GM23338 (cell line): Measurements from ENCODE around the gene ARF6. TPM values are rescaled to one million over a fixed set of nuclear protein-coding genes. Genes with fewer than 3 reads are reported as not detected.

Source experiments
- ATAC-seq: fragments of 200-7000 bp; cut with Tn5 transposase; 3 replicates; pipeline ENCODE4 v1.9.1; 2020
- DNase-seq: peaks from one replicate; pipeline ENCODE4 v3.0.0-alpha.2; 2015; ENCODE audit warnings: low spot score
- H2AFZ ChIP-seq: fragments of 200-600 bp; sonication (generic); 2 replicates; pipeline ENCODE4 v1.8.0; 2016; ENCODE audit warnings: antibody characterized with exemption, mild to moderate bottlenecking, moderate library complexity
- H3F3A ChIP-seq: fragments of 200-600 bp; sonication (generic); replicated peaks from 2 replicates; pipeline ENCODE4 v1.8.0; 2017; ENCODE audit warnings: antibody characterized with exemption, mixed run types, low read depth
- H3K27ac ChIP-seq: fragments of 200-600 bp; sonication (generic); 2 replicates; pipeline ENCODE4 v1.6.1; 2016; ENCODE audit warnings: low read depth
- H3K27me3 ChIP-seq: fragments of 200-600 bp; sonication (generic); 2 replicates; pipeline ENCODE4 v1.8.0; 2016; ENCODE audit warnings: mild to moderate bottlenecking, mixed run types, moderate library complexity; ENCODE audit not compliant: insufficient read depth
- H3K36me3 ChIP-seq: fragments of 200-600 bp; sonication (generic); 2 replicates; pipeline ENCODE4 v1.8.0; 2016; ENCODE audit warnings: mild to moderate bottlenecking; ENCODE audit not compliant: insufficient read depth
- H3K4me1 ChIP-seq: fragments of 200-600 bp; sonication (generic); 2 replicates; pipeline ENCODE4 v1.8.0; 2016; ENCODE audit warnings: mild to moderate bottlenecking, moderate library complexity; ENCODE audit not compliant: insufficient read depth
- H3K4me2 ChIP-seq: fragments of 200-600 bp; sonication (generic); 2 replicates; pipeline ENCODE4 v1.7.1; 2017; ENCODE audit warnings: mixed run types
- H3K4me3 ChIP-seq: fragments of 200-600 bp; sonication (generic); 2 replicates; pipeline ENCODE4 v1.6.1; 2016; ENCODE audit warnings: mixed run types
- H3K79me2 ChIP-seq: fragments of 200-600 bp; sonication (generic); replicated peaks from 2 replicates; pipeline ENCODE4 v1.8.0; 2017; ENCODE audit warnings: mild to moderate bottlenecking; ENCODE audit not compliant: insufficient read depth
- H3K9me2 ChIP-seq: fragments of 200-600 bp; sonication (generic); 2 replicates; pipeline ENCODE4 v1.8.0; 2017; ENCODE audit not compliant: insufficient read depth
- H4K20me1 ChIP-seq: fragments of 200-600 bp; sonication (generic); replicated peaks from 2 replicates; pipeline ENCODE4 v1.8.0; 2017; ENCODE audit warnings: mild to moderate bottlenecking; ENCODE audit not compliant: insufficient read depth
- H3K27ac Mint-ChIP-seq: 2 replicates; pipeline ENCODE4 v1.8.0; 2020; ENCODE audit warnings: inconsistent platforms, mild to moderate bottlenecking, moderate library complexity, mixed read lengths
- H3K27me3 Mint-ChIP-seq: 3 replicates; pipeline ENCODE4 v1.8.0; 2022; ENCODE audit warnings: low read depth, mild to moderate bottlenecking, moderate library complexity, mixed read lengths, inconsistent platforms; ENCODE audit not compliant: insufficient read depth, poor library complexity
- H3K36me3 Mint-ChIP-seq: 3 replicates; pipeline ENCODE4 v1.8.0; 2021; ENCODE audit warnings: low read depth, mild to moderate bottlenecking, inconsistent platforms, moderate library complexity, mixed read lengths
- H3K4me1 Mint-ChIP-seq: 3 replicates; pipeline ENCODE4 v1.8.0; 2020; ENCODE audit warnings: mild to moderate bottlenecking, inconsistent platforms, mixed read lengths
- H3K4me3 Mint-ChIP-seq: 3 replicates; pipeline ENCODE4 v1.8.0; 2021; ENCODE audit warnings: moderate library complexity, mild to moderate bottlenecking, inconsistent platforms, mixed read lengths
- H3K9me3 Mint-ChIP-seq: 3 replicates; pipeline ENCODE4 v1.8.0; 2020; ENCODE audit warnings: moderate library complexity, mild to moderate bottlenecking, inconsistent platforms, mixed read lengths
- CREB1 ChIP-seq: fragments of 250-450 bp; sonication (Bioruptor Pico); IDR thresholded peaks from 2 replicates; pipeline ENCODE4 v1.5.0; 2020; ENCODE audit warnings: low read depth, mild to moderate bottlenecking, moderate library complexity
- EZH2 ChIP-seq: fragments of 200-600 bp; sonication (generic); IDR thresholded peaks from one replicate; pipeline ENCODE4 v1.8.0; 2017; ENCODE audit warnings: antibody characterized with exemption, mild to moderate bottlenecking, low read depth; ENCODE audit not compliant: unreplicated experiment
- EZH2phosphoT487 ChIP-seq: fragments of 200-600 bp; sonication (generic); IDR thresholded peaks from one replicate; pipeline ENCODE4 v1.8.1; 2018; ENCODE audit warnings: antibody characterized with exemption; ENCODE audit not compliant: unreplicated experiment
- JUNB ChIP-seq: IDR thresholded peaks from one replicate; pipeline ENCODE4 v1.6.1; 2016; ENCODE audit warnings: antibody characterized with exemption; ENCODE audit not compliant: unreplicated experiment
- NANOG ChIP-seq: IDR thresholded peaks from 2 replicates; pipeline ENCODE4 v1.6.1; 2016; ENCODE audit warnings: antibody characterized with exemption, borderline replicate concordance
- POLR2AphosphoS5 ChIP-seq: IDR thresholded peaks from 2 replicates; pipeline ENCODE4 v1.6.1; 2016; ENCODE audit warnings: antibody characterized with exemption, low read depth
- STAT1 ChIP-seq: IDR thresholded peaks from one replicate; pipeline ENCODE4 v1.6.1; 2016; ENCODE audit warnings: antibody characterized with exemption; ENCODE audit not compliant: unreplicated experiment
- ZNF114 ChIP-seq: fragments of 250-450 bp; sonication (Bioruptor Pico); IDR thresholded peaks from 2 replicates; pipeline ENCODE4 v1.5.0; 2020; ENCODE audit warnings: mild to moderate bottlenecking, moderate library complexity
- ZNF331 ChIP-seq: fragments of 250-450 bp; sonication (Bioruptor Pico); IDR thresholded peaks from 2 replicates; pipeline ENCODE4 v1.5.0; 2020; ENCODE audit warnings: low read depth, mild to moderate bottlenecking, moderate library complexity
- polyA plus RNA-seq: library from polyadenylated mRNA; unstranded; fragments of >200 nt; fragmentation: Nextera tagmentation; extraction: Ambion mirVana; gene quantifications from 2 replicates; pipeline ENCODE4 v1.2.1, GENCODE V29; 2016
- total RNA-seq: library from RNA; depleted of rRNA; stranded (reverse); fragments of >200 nt; shearing (Covaris generic); gene quantifications from 2 replicates; pipeline ENCODE4 v1.2.3, GENCODE V29; 2014
- TF ChIP-seq, protein P1 (sequence below): IDR thresholded peaks from one replicate; pipeline ENCODE4 v1.6.1; 2018; ENCODE audit warnings: antibody characterized with exemption; ENCODE audit not compliant: unreplicated experiment
- TF ChIP-seq, protein P2 (sequence below), 2 experiments: fragments of 200-600 bp in 1 of 2; sonication (generic) in 1 of 2; conservative IDR thresholded peaks; 2 replicates each; pipeline versions ENCODE4 v1.5.1 to v1.6.1; 2016 to 2017; ENCODE audit warnings: antibody characterized with exemption in 2 of 2, low read depth in 2 of 2, mild to moderate bottlenecking in 2 of 2, moderate library complexity in 1 of 2
- TF ChIP-seq, protein P3 (sequence below): fragments of 250-450 bp; sonication (Bioruptor Pico); IDR thresholded peaks from 2 replicates; pipeline ENCODE4 v1.5.0; 2020; ENCODE audit warnings: mild to moderate bottlenecking, moderate library complexity
- TF ChIP-seq, protein P4 (sequence below): IDR thresholded peaks from 2 replicates; pipeline ENCODE4 v1.6.1; 2016; ENCODE audit warnings: antibody characterized with exemption

The ARF6 gene
- total and polyA plus RNA-seq, 2 experiments from 2014 or later = 47.8 to 73.1 TPM

DNA sequence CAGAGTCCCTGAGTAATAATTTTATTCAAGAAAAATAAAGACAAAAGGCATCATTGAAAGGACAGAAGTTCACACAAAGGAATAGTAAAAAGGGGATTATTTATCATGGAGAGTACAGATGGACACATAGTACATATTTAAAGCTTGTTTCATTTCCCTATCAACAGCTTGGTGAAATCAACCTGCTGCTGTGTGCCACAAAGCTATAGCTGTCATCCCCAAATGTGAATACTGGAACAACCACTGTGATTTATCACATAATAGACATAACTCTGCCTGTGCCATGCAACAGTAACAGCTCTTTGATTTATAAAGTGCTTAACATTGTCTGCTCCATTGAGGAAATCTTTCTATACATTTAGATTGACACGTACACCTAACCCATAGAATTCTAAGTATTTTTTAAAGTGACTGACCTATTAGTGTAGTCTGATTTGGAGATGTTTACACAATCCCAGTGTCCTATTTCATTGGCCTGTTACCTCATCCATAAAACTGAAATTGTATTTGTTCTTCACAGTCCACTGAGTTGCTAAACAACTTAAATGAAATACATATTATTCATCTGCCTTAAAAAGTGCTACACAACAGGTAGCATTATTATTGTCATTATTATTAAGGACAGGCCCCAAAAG, 43.6 kb upstream of the ARF6 start:
- H3K4me1 ChIP-seq = no peaks in the 10 kb centered on the region

More for the DNA sequence above, 43.6 kb upstream of the ARF6 start:
- Mint-ChIP-seq H3K27me3 (peaks cover 8% of the 10 kb centered on the region), H3K4me1 (peaks cover 5% of the 10 kb centered on the region), H3K36me3 (peaks cover 57% of the 10 kb centered on the region), H3K9me3 (no peaks in the 10 kb centered on the region), H3K27ac (no peak overlapping the region), H3K4me3 (no peak overlapping the region)
- Histone ChIP-seq H3K4me3 (no peak overlapping the region), H3K27ac (no peak overlapping the region), H3K4me2 (no peak overlapping the region), H3K36me3 (peaks cover 29% of the 10 kb centered on the region), H3K9me2 (no peaks in the 10 kb centered on the region), H2AFZ (no peak overlapping the region), H3K79me2 (peaks cover 34% of the 10 kb centered on the region), H3F3A (no peaks in the 10 kb centered on the region), H4K20me1 (peaks cover 7% of the 10 kb centered on the region; the same call in 1 of the 2 replicates), H3K27me3 (no peaks in the 10 kb centered on the region)
- no peak for ATAC-seq
- TF ChIP-seq JUNB = no peak
- TF ChIP-seq, protein P1, sequence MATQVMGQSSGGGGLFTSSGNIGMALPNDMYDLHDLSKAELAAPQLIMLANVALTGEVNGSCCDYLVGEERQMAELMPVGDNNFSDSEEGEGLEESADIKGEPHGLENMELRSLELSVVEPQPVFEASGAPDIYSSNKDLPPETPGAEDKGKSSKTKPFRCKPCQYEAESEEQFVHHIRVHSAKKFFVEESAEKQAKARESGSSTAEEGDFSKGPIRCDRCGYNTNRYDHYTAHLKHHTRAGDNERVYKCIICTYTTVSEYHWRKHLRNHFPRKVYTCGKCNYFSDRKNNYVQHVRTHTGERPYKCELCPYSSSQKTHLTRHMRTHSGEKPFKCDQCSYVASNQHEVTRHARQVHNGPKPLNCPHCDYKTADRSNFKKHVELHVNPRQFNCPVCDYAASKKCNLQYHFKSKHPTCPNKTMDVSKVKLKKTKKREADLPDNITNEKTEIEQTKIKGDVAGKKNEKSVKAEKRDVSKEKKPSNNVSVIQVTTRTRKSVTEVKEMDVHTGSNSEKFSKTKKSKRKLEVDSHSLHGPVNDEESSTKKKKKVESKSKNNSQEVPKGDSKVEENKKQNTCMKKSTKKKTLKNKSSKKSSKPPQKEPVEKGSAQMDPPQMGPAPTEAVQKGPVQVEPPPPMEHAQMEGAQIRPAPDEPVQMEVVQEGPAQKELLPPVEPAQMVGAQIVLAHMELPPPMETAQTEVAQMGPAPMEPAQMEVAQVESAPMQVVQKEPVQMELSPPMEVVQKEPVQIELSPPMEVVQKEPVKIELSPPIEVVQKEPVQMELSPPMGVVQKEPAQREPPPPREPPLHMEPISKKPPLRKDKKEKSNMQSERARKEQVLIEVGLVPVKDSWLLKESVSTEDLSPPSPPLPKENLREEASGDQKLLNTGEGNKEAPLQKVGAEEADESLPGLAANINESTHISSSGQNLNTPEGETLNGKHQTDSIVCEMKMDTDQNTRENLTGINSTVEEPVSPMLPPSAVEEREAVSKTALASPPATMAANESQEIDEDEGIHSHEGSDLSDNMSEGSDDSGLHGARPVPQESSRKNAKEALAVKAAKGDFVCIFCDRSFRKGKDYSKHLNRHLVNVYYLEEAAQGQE = no peak
- TF ChIP-seq, protein P2, sequence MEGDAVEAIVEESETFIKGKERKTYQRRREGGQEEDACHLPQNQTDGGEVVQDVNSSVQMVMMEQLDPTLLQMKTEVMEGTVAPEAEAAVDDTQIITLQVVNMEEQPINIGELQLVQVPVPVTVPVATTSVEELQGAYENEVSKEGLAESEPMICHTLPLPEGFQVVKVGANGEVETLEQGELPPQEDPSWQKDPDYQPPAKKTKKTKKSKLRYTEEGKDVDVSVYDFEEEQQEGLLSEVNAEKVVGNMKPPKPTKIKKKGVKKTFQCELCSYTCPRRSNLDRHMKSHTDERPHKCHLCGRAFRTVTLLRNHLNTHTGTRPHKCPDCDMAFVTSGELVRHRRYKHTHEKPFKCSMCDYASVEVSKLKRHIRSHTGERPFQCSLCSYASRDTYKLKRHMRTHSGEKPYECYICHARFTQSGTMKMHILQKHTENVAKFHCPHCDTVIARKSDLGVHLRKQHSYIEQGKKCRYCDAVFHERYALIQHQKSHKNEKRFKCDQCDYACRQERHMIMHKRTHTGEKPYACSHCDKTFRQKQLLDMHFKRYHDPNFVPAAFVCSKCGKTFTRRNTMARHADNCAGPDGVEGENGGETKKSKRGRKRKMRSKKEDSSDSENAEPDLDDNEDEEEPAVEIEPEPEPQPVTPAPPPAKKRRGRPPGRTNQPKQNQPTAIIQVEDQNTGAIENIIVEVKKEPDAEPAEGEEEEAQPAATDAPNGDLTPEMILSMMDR (conservative IDR thresholded peaks at IDR 0.05; ENCODE audit: low read depth in 2 of 2) = no peak
- TF ChIP-seq, protein P3, sequence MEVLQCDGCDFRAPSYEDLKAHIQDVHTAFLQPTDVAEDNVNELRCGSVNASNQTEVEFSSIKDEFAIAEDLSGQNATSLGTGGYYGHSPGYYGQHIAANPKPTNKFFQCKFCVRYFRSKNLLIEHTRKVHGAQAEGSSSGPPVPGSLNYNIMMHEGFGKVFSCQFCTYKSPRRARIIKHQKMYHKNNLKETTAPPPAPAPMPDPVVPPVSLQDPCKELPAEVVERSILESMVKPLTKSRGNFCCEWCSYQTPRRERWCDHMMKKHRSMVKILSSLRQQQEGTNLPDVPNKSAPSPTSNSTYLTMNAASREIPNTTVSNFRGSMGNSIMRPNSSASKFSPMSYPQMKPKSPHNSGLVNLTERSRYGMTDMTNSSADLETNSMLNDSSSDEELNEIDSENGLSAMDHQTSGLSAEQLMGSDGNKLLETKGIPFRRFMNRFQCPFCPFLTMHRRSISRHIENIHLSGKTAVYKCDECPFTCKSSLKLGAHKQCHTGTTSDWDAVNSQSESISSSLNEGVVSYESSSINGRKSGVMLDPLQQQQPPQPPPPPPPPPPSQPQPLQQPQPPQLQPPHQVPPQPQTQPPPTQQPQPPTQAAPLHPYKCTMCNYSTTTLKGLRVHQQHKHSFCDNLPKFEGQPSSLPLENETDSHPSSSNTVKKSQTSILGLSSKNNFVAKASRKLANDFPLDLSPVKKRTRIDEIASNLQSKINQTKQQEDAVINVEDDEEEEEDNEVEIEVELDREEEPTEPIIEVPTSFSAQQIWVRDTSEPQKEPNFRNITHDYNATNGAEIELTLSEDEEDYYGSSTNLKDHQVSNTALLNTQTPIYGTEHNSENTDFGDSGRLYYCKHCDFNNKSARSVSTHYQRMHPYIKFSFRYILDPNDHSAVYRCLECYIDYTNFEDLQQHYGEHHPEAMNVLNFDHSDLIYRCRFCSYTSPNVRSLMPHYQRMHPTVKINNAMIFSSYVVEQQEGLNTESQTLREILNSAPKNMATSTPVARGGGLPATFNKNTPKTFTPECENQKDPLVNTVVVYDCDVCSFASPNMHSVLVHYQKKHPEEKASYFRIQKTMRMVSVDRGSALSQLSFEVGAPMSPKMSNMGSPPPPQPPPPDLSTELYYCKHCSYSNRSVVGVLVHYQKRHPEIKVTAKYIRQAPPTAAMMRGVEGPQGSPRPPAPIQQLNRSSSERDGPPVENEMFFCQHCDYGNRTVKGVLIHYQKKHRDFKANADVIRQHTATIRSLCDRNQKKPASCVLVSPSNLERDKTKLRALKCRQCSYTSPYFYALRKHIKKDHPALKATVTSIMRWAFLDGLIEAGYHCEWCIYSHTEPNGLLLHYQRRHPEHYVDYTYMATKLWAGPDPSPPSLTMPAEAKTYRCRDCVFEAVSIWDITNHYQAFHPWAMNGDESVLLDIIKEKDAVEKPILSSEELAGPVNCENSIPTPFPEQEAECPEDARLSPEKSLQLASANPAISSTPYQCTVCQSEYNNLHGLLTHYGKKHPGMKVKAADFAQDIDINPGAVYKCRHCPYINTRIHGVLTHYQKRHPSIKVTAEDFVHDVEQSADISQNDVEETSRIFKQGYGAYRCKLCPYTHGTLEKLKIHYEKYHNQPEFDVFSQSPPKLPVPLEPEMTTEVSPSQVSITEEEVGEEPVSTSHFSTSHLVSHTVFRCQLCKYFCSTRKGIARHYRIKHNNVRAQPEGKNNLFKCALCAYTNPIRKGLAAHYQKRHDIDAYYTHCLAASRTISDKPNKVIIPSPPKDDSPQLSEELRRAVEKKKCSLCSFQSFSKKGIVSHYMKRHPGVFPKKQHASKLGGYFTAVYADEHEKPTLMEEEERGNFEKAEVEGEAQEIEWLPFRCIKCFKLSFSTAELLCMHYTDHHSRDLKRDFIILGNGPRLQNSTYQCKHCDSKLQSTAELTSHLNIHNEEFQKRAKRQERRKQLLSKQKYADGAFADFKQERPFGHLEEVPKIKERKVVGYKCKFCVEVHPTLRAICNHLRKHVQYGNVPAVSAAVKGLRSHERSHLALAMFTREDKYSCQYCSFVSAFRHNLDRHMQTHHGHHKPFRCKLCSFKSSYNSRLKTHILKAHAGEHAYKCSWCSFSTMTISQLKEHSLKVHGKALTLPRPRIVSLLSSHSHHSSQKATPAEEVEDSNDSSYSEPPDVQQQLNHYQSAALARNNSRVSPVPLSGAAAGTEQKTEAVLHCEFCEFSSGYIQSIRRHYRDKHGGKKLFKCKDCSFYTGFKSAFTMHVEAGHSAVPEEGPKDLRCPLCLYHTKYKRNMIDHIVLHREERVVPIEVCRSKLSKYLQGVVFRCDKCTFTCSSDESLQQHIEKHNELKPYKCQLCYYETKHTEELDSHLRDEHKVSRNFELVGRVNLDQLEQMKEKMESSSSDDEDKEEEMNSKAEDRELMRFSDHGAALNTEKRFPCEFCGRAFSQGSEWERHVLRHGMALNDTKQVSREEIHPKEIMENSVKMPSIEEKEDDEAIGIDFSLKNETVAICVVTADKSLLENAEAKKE (CRISPR knock-in tag) = no peak
- no peak for TF ChIP-seq ZNF114 (CRISPR knock-in tag)
- TF ChIP-seq, protein P4, sequence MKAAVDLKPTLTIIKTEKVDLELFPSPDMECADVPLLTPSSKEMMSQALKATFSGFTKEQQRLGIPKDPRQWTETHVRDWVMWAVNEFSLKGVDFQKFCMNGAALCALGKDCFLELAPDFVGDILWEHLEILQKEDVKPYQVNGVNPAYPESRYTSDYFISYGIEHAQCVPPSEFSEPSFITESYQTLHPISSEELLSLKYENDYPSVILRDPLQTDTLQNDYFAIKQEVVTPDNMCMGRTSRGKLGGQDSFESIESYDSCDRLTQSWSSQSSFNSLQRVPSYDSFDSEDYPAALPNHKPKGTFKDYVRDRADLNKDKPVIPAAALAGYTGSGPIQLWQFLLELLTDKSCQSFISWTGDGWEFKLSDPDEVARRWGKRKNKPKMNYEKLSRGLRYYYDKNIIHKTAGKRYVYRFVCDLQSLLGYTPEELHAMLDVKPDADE = no peak
- no peak for TF ChIP-seq STAT1
- TF ChIP-seq NANOG = no peak
- TF ChIP-seq EZH2phosphoT487 = no peak
- no peak for TF ChIP-seq EZH2
- no peak for TF ChIP-seq POLR2AphosphoS5
- no peak for TF ChIP-seq ZNF331 (CRISPR knock-in tag)
- TF ChIP-seq CREB1 (CRISPR knock-in tag) = no peak
- no peak for DNase-seq
